GM23338 (cell line): ENCODE measurements around the gene PNMA1. TPM values are rescaled to one million over a fixed set of nuclear protein-coding genes. Genes with fewer than 3 reads are reported as not detected.

ENCODE experiments used
- ATAC-seq: fragments of 200-7000 bp; cut with Tn5 transposase; 3 replicates; pipeline ENCODE4 v1.9.1; 2020
- DNase-seq: peaks from one replicate; pipeline ENCODE4 v3.0.0-alpha.2; 2015; ENCODE audit warnings: low spot score
- H2AFZ ChIP-seq: fragments of 200-600 bp; sonication (generic); 2 replicates; pipeline ENCODE4 v1.8.0; 2016; ENCODE audit warnings: antibody characterized with exemption, mild to moderate bottlenecking, moderate library complexity
- H3F3A ChIP-seq: fragments of 200-600 bp; sonication (generic); replicated peaks from 2 replicates; pipeline ENCODE4 v1.8.0; 2017; ENCODE audit warnings: antibody characterized with exemption, mixed run types, low read depth
- H3K27ac ChIP-seq: fragments of 200-600 bp; sonication (generic); 2 replicates; pipeline ENCODE4 v1.6.1; 2016; ENCODE audit warnings: low read depth
- H3K27me3 ChIP-seq: fragments of 200-600 bp; sonication (generic); 2 replicates; pipeline ENCODE4 v1.8.0; 2016; ENCODE audit warnings: mild to moderate bottlenecking, mixed run types, moderate library complexity; ENCODE audit not compliant: insufficient read depth
- H3K36me3 ChIP-seq: fragments of 200-600 bp; sonication (generic); 2 replicates; pipeline ENCODE4 v1.8.0; 2016; ENCODE audit warnings: mild to moderate bottlenecking; ENCODE audit not compliant: insufficient read depth
- H3K4me1 ChIP-seq: fragments of 200-600 bp; sonication (generic); 2 replicates; pipeline ENCODE4 v1.8.0; 2016; ENCODE audit warnings: mild to moderate bottlenecking, moderate library complexity; ENCODE audit not compliant: insufficient read depth
- H3K4me2 ChIP-seq: fragments of 200-600 bp; sonication (generic); 2 replicates; pipeline ENCODE4 v1.7.1; 2017; ENCODE audit warnings: mixed run types
- H3K4me3 ChIP-seq: fragments of 200-600 bp; sonication (generic); 2 replicates; pipeline ENCODE4 v1.6.1; 2016; ENCODE audit warnings: mixed run types
- H3K79me2 ChIP-seq: fragments of 200-600 bp; sonication (generic); replicated peaks from 2 replicates; pipeline ENCODE4 v1.8.0; 2017; ENCODE audit warnings: mild to moderate bottlenecking; ENCODE audit not compliant: insufficient read depth
- H3K9me2 ChIP-seq: fragments of 200-600 bp; sonication (generic); 2 replicates; pipeline ENCODE4 v1.8.0; 2017; ENCODE audit not compliant: insufficient read depth
- H4K20me1 ChIP-seq: fragments of 200-600 bp; sonication (generic); replicated peaks from 2 replicates; pipeline ENCODE4 v1.8.0; 2017; ENCODE audit warnings: mild to moderate bottlenecking; ENCODE audit not compliant: insufficient read depth
- H3K27ac Mint-ChIP-seq: 2 replicates; pipeline ENCODE4 v1.8.0; 2020; ENCODE audit warnings: inconsistent platforms, mild to moderate bottlenecking, moderate library complexity, mixed read lengths
- H3K27me3 Mint-ChIP-seq: 3 replicates; pipeline ENCODE4 v1.8.0; 2022; ENCODE audit warnings: low read depth, mild to moderate bottlenecking, moderate library complexity, mixed read lengths, inconsistent platforms; ENCODE audit not compliant: insufficient read depth, poor library complexity
- H3K36me3 Mint-ChIP-seq: 3 replicates; pipeline ENCODE4 v1.8.0; 2021; ENCODE audit warnings: low read depth, mild to moderate bottlenecking, inconsistent platforms, moderate library complexity, mixed read lengths
- H3K4me1 Mint-ChIP-seq: 3 replicates; pipeline ENCODE4 v1.8.0; 2020; ENCODE audit warnings: mild to moderate bottlenecking, inconsistent platforms, mixed read lengths
- H3K4me3 Mint-ChIP-seq: 3 replicates; pipeline ENCODE4 v1.8.0; 2021; ENCODE audit warnings: moderate library complexity, mild to moderate bottlenecking, inconsistent platforms, mixed read lengths
- H3K9me3 Mint-ChIP-seq: 3 replicates; pipeline ENCODE4 v1.8.0; 2020; ENCODE audit warnings: moderate library complexity, mild to moderate bottlenecking, inconsistent platforms, mixed read lengths
- CREB1 ChIP-seq: fragments of 250-450 bp; sonication (Bioruptor Pico); IDR thresholded peaks from 2 replicates; pipeline ENCODE4 v1.5.0; 2020; ENCODE audit warnings: low read depth, mild to moderate bottlenecking, moderate library complexity
- EZH2 ChIP-seq: fragments of 200-600 bp; sonication (generic); IDR thresholded peaks from one replicate; pipeline ENCODE4 v1.8.0; 2017; ENCODE audit warnings: antibody characterized with exemption, mild to moderate bottlenecking, low read depth; ENCODE audit not compliant: unreplicated experiment
- JUNB ChIP-seq: IDR thresholded peaks from one replicate; pipeline ENCODE4 v1.6.1; 2016; ENCODE audit warnings: antibody characterized with exemption; ENCODE audit not compliant: unreplicated experiment
- POLR2AphosphoS5 ChIP-seq: IDR thresholded peaks from 2 replicates; pipeline ENCODE4 v1.6.1; 2016; ENCODE audit warnings: antibody characterized with exemption, low read depth
- REST ChIP-seq: IDR thresholded peaks from one replicate; pipeline ENCODE4 v1.6.1; 2018; ENCODE audit warnings: antibody characterized with exemption; ENCODE audit not compliant: unreplicated experiment
- STAT1 ChIP-seq: IDR thresholded peaks from one replicate; pipeline ENCODE4 v1.6.1; 2016; ENCODE audit warnings: antibody characterized with exemption; ENCODE audit not compliant: unreplicated experiment
- ZNF114 ChIP-seq: fragments of 250-450 bp; sonication (Bioruptor Pico); IDR thresholded peaks from 2 replicates; pipeline ENCODE4 v1.5.0; 2020; ENCODE audit warnings: mild to moderate bottlenecking, moderate library complexity
- ZNF331 ChIP-seq: fragments of 250-450 bp; sonication (Bioruptor Pico); IDR thresholded peaks from 2 replicates; pipeline ENCODE4 v1.5.0; 2020; ENCODE audit warnings: low read depth, mild to moderate bottlenecking, moderate library complexity
- polyA plus RNA-seq: library from polyadenylated mRNA; unstranded; fragments of >200 nt; fragmentation: Nextera tagmentation; extraction: Ambion mirVana; gene quantifications from 2 replicates; pipeline ENCODE4 v1.2.1, GENCODE V29; 2016
- total RNA-seq: library from RNA; depleted of rRNA; stranded (reverse); fragments of >200 nt; shearing (Covaris generic); gene quantifications from 2 replicates; pipeline ENCODE4 v1.2.3, GENCODE V29; 2014
- TF ChIP-seq, protein P1 (sequence below): IDR thresholded peaks from 2 replicates; pipeline ENCODE4 v1.6.1; 2016; ENCODE audit warnings: antibody characterized with exemption
- TF ChIP-seq, protein P2 (sequence below), 2 experiments: fragments of 200-600 bp in 1 of 2; sonication (generic) in 1 of 2; conservative IDR thresholded peaks; 2 replicates each; pipeline versions ENCODE4 v1.5.1 to v1.6.1; 2016 to 2017; ENCODE audit warnings: antibody characterized with exemption in 2 of 2, low read depth in 2 of 2, mild to moderate bottlenecking in 2 of 2, moderate library complexity in 1 of 2
- TF ChIP-seq, protein P3 (sequence below): fragments of 250-450 bp; sonication (Bioruptor Pico); IDR thresholded peaks from 2 replicates; pipeline ENCODE4 v1.5.0; 2020; ENCODE audit warnings: mild to moderate bottlenecking, moderate library complexity

PNMA1 gene
- total and polyA plus RNA-seq, 2 experiments from 2014 or later: 18.2 to 32.9 TPM

- TF ChIP-seq REST (no peak), JUNB (no peak), STAT1 (no peak)
Observed at GRCh38 chr14:73754911-73755360, 40.8 kb upstream of the PNMA1 start (continued).

DNA sequence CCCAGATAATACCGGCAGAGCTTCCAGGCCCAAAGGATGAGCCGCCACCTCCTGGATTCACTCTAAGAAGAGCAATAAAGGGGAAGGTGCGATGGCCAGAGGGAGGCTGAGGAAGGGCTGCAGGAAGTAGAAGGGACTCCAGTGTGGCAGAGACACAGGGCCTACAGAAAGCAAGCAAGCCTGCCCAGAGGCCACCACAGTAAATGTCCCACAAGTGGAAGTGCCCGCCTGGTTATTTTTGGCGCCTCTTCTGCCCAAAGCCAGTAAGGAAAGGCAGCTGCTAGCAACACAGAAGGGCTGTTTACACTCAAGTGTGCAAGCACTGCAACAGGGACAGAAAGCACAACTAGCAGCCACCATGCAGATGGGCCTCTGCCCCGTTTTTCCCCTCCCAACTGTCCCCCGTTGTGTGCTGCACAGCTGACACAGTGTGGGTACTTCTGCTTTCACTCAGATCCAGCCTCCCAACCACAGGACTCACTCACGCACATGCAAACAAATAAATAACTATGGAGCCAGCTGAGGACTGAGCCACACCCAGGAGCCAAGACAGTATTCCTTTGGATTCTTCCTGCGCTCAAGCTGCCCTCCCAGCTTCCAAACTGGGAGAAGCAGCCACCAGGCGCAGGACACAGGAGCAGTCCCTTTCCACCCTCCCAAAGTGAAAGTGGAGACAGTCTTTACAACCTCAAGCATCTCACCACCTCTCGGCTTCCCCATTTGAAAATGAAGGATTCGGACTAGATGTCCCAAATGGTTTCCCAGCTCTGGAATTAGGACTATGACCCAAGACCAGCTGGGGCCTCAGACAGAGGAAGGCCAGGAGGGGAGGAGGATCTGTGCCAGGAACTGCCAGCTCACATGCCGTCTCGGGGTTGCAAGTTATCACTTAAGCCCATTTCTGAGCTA is 40.0 kb upstream of the PNMA1 start:
- H3K27me3 ChIP-seq: peaks cover 13% of the 10 kb centered on the region
- H3F3A ChIP-seq: no peaks in the 10 kb centered on the region
- peaks cover 17% of the 10 kb centered on the region for H3K4me1 ChIP-seq
- no peak overlapping the region for H3K4me3 ChIP-seq
- H3K27ac ChIP-seq: no peak overlapping the region
- ATAC-seq (no peak), DNase-seq (no peak)
- 0 out of 2 replicates have a peak, but pooled peaks cover 5% of the 10 kb centered on the region for H3K9me2 ChIP-seq
- no peaks in the 10 kb centered on the region for H3K36me3 ChIP-seq
- H3K36me3 Mint-ChIP-seq: no peaks in the 10 kb centered on the region
- no peak overlapping the region for H3K4me3 Mint-ChIP-seq
- peaks cover 51% of the 10 kb centered on the region for H3K79me2 ChIP-seq
- no peak overlapping the region for H2AFZ ChIP-seq
- no peaks in the 10 kb centered on the region; the same call in 2 of the 3 replicates for H3K9me3 Mint-ChIP-seq
- peaks cover 15% of the 10 kb centered on the region for H4K20me1 ChIP-seq
- peaks cover 22% of the 10 kb centered on the region for H3K27me3 Mint-ChIP-seq
- peaks cover 67% of the 10 kb centered on the region for H3K4me1 Mint-ChIP-seq
- H3K4me2 ChIP-seq: no peak overlapping the region
- no peak overlapping the region for H3K27ac Mint-ChIP-seq
- TF ChIP-seq POLR2AphosphoS5: no peak
- no peak for TF ChIP-seq JUNB
- TF ChIP-seq ZNF331 (CRISPR knock-in tag): no peak
- TF ChIP-seq ZNF114: no peak
- TF ChIP-seq, protein P1, sequence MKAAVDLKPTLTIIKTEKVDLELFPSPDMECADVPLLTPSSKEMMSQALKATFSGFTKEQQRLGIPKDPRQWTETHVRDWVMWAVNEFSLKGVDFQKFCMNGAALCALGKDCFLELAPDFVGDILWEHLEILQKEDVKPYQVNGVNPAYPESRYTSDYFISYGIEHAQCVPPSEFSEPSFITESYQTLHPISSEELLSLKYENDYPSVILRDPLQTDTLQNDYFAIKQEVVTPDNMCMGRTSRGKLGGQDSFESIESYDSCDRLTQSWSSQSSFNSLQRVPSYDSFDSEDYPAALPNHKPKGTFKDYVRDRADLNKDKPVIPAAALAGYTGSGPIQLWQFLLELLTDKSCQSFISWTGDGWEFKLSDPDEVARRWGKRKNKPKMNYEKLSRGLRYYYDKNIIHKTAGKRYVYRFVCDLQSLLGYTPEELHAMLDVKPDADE: no peak
- TF ChIP-seq, protein P2, sequence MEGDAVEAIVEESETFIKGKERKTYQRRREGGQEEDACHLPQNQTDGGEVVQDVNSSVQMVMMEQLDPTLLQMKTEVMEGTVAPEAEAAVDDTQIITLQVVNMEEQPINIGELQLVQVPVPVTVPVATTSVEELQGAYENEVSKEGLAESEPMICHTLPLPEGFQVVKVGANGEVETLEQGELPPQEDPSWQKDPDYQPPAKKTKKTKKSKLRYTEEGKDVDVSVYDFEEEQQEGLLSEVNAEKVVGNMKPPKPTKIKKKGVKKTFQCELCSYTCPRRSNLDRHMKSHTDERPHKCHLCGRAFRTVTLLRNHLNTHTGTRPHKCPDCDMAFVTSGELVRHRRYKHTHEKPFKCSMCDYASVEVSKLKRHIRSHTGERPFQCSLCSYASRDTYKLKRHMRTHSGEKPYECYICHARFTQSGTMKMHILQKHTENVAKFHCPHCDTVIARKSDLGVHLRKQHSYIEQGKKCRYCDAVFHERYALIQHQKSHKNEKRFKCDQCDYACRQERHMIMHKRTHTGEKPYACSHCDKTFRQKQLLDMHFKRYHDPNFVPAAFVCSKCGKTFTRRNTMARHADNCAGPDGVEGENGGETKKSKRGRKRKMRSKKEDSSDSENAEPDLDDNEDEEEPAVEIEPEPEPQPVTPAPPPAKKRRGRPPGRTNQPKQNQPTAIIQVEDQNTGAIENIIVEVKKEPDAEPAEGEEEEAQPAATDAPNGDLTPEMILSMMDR (conservative IDR thresholded peaks at IDR 0.05; ENCODE audit: low read depth in 2 of 2): no peak
- TF ChIP-seq CREB1 (CRISPR knock-in tag): no peak
- no peak for TF ChIP-seq EZH2
- TF ChIP-seq STAT1: no peak
- TF ChIP-seq, protein P3, sequence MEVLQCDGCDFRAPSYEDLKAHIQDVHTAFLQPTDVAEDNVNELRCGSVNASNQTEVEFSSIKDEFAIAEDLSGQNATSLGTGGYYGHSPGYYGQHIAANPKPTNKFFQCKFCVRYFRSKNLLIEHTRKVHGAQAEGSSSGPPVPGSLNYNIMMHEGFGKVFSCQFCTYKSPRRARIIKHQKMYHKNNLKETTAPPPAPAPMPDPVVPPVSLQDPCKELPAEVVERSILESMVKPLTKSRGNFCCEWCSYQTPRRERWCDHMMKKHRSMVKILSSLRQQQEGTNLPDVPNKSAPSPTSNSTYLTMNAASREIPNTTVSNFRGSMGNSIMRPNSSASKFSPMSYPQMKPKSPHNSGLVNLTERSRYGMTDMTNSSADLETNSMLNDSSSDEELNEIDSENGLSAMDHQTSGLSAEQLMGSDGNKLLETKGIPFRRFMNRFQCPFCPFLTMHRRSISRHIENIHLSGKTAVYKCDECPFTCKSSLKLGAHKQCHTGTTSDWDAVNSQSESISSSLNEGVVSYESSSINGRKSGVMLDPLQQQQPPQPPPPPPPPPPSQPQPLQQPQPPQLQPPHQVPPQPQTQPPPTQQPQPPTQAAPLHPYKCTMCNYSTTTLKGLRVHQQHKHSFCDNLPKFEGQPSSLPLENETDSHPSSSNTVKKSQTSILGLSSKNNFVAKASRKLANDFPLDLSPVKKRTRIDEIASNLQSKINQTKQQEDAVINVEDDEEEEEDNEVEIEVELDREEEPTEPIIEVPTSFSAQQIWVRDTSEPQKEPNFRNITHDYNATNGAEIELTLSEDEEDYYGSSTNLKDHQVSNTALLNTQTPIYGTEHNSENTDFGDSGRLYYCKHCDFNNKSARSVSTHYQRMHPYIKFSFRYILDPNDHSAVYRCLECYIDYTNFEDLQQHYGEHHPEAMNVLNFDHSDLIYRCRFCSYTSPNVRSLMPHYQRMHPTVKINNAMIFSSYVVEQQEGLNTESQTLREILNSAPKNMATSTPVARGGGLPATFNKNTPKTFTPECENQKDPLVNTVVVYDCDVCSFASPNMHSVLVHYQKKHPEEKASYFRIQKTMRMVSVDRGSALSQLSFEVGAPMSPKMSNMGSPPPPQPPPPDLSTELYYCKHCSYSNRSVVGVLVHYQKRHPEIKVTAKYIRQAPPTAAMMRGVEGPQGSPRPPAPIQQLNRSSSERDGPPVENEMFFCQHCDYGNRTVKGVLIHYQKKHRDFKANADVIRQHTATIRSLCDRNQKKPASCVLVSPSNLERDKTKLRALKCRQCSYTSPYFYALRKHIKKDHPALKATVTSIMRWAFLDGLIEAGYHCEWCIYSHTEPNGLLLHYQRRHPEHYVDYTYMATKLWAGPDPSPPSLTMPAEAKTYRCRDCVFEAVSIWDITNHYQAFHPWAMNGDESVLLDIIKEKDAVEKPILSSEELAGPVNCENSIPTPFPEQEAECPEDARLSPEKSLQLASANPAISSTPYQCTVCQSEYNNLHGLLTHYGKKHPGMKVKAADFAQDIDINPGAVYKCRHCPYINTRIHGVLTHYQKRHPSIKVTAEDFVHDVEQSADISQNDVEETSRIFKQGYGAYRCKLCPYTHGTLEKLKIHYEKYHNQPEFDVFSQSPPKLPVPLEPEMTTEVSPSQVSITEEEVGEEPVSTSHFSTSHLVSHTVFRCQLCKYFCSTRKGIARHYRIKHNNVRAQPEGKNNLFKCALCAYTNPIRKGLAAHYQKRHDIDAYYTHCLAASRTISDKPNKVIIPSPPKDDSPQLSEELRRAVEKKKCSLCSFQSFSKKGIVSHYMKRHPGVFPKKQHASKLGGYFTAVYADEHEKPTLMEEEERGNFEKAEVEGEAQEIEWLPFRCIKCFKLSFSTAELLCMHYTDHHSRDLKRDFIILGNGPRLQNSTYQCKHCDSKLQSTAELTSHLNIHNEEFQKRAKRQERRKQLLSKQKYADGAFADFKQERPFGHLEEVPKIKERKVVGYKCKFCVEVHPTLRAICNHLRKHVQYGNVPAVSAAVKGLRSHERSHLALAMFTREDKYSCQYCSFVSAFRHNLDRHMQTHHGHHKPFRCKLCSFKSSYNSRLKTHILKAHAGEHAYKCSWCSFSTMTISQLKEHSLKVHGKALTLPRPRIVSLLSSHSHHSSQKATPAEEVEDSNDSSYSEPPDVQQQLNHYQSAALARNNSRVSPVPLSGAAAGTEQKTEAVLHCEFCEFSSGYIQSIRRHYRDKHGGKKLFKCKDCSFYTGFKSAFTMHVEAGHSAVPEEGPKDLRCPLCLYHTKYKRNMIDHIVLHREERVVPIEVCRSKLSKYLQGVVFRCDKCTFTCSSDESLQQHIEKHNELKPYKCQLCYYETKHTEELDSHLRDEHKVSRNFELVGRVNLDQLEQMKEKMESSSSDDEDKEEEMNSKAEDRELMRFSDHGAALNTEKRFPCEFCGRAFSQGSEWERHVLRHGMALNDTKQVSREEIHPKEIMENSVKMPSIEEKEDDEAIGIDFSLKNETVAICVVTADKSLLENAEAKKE: no peak
